ENCODE measurements around the gene FARP1.

The FARP1 gene

GRCh38 chr13:98324105-98324504 is 181.2 kb downstream of the FARP1 start (continued):
- TF ChIP-seq ZNF18 (tag by site-specific recombination; IDR thresholded peaks at IDR 0.05) (peak; percentile 19; the same call in 1 of the 2 replicates), ZNF26 (tag by site-specific recombination; IDR thresholded peaks at IDR 0.05) (no peak), ZNF645 (tag by site-specific recombination; IDR thresholded peaks at IDR 0.05) (no peak), ZBTB8A (tag by site-specific recombination; IDR thresholded peaks at IDR 0.05) (no peak), ZNF169 (tag by site-specific recombination; IDR thresholded peaks at IDR 0.05) (no peak), ZNF280D (tag by site-specific recombination; IDR thresholded peaks at IDR 0.05) (no peak), ZNF600 (tag by site-specific recombination; IDR thresholded peaks at IDR 0.05) (peak; percentile 54), SP3 (tag by site-specific recombination; IDR thresholded peaks at IDR 0.05) (no peak), ZFP3 (tag by site-specific recombination; IDR thresholded peaks at IDR 0.05; ENCODE audit: low read depth) (no peak), GFI1B (tag by site-specific recombination; IDR thresholded peaks at IDR 0.05) (peak; percentile 77), GLI4 (tag by site-specific recombination; IDR thresholded peaks at IDR 0.05) (no peak), ZNF366 (tag by site-specific recombination; conservative IDR thresholded peaks at IDR 0.05) (no peak), ZNF239 (tag by site-specific recombination; IDR thresholded peaks at IDR 0.05) (no peak), ZNF10 (tag by site-specific recombination; IDR thresholded peaks at IDR 0.05) (no peak), SP2 (tag by site-specific recombination; IDR thresholded peaks at IDR 0.05) (no peak), ZNF623 (tag by site-specific recombination; IDR thresholded peaks at IDR 0.05) (no peak), BCL6B (tag by site-specific recombination; IDR thresholded peaks at IDR 0.05) (no peak), ZNF561 (tag by site-specific recombination; IDR thresholded peaks at IDR 0.05; ENCODE audit: borderline replicate concordance) (peak; percentile 84), ZNF518A (tag by site-specific recombination; conservative IDR thresholded peaks at IDR 0.05; ENCODE audit: low read depth) (no peak), ZNF473 (tag by site-specific recombination; IDR thresholded peaks at IDR 0.05) (no peak), ZNF585B (tag by site-specific recombination; IDR thresholded peaks at IDR 0.05) (no peak), ZNF580 (tag by site-specific recombination; IDR thresholded peaks at IDR 0.05) (peak; percentile 75), ZNF513 (tag by site-specific recombination; IDR thresholded peaks at IDR 0.05) (no peak), ZNF112 (tag by site-specific recombination; IDR thresholded peaks at IDR 0.05) (no peak), ZNF549 (tag by site-specific recombination; IDR thresholded peaks at IDR 0.05) (no peak), ZNF221 (tag by site-specific recombination; IDR thresholded peaks at IDR 0.05; ENCODE audit: borderline replicate concordance) (no peak)
